ENCODE measurements around the gene WDFY1. TPM values are rescaled to one million over a fixed set of nuclear protein-coding genes. Genes with fewer than 3 reads are reported as not detected.

The WDFY1 gene
- total RNA-seq, 1 experiment from 2014 or later, result 66.0 TPM

- 0 out of 2 replicates have a peak, but pooled peaks have one; percentile 42 for TF ChIP-seq ZNF512 (CRISPR knock-in tag; IDR thresholded peaks at IDR 0.05; ENCODE audit: borderline replicate concordance)
- peak; percentile 61; the same call in 1 of the 2 replicates for TF ChIP-seq SMAD3 (CRISPR knock-in tag; IDR thresholded peaks at IDR 0.05; ENCODE audit: borderline replicate concordance)
- TF ChIP-seq NR1H2 (CRISPR knock-in tag; IDR thresholded peaks at IDR 0.05), result no peak
- TF ChIP-seq ZNF671 (CRISPR knock-in tag; IDR thresholded peaks at IDR 0.05), result no peak
- no peak for TF ChIP-seq ATF6 (CRISPR knock-in tag; IDR thresholded peaks at IDR 0.05)
- peak; percentile 72; the same call in 1 of the 2 replicates for TF ChIP-seq TEAD4 (CRISPR knock-in tag; IDR thresholded peaks at IDR 0.05)
- no peak for TF ChIP-seq ZNF281 (CRISPR knock-in tag; IDR thresholded peaks at IDR 0.05)
- peak; percentile 86 for TF ChIP-seq ZBTB21 (CRISPR knock-in tag; IDR thresholded peaks at IDR 0.05; ENCODE audit: borderline replicate concordance)
- TF ChIP-seq JAZF1 (CRISPR knock-in tag; IDR thresholded peaks at IDR 0.05), result no peak
- TF ChIP-seq MYBL2 (CRISPR knock-in tag; IDR thresholded peaks at IDR 0.05), result peak; percentile 88; the same call in 1 of the 2 replicates
- TF ChIP-seq ARID4B (CRISPR knock-in tag; IDR thresholded peaks at IDR 0.05; ENCODE audit: borderline replicate concordance), result peak; percentile 94; the same call in 1 of the 2 replicates
- TF ChIP-seq GABPB1 (CRISPR knock-in tag; IDR thresholded peaks at IDR 0.05), result peak; percentile 94
- TF ChIP-seq ZNF317 (CRISPR knock-in tag; IDR thresholded peaks at IDR 0.05; ENCODE audit: borderline replicate concordance, low read depth), result peak; percentile 59
- TF ChIP-seq FOXK1 (CRISPR knock-in tag; IDR thresholded peaks at IDR 0.05), result peak; percentile 89
- peak; percentile 45; the same call in 1 of the 2 replicates for TF ChIP-seq ZNF416 (CRISPR knock-in tag; IDR thresholded peaks at IDR 0.05)
- 0 out of 2 replicates have a peak, but pooled peaks have one; percentile 23 for TF ChIP-seq USF1 (CRISPR knock-in tag; IDR thresholded peaks at IDR 0.05)
- 0 out of 2 replicates have a peak, but pooled peaks have one; percentile 43 for TF ChIP-seq GTF2I (CRISPR knock-in tag; conservative IDR thresholded peaks at IDR 0.05)
- TF ChIP-seq CBFB (CRISPR knock-in tag; IDR thresholded peaks at IDR 0.05; ENCODE audit: low read depth), result peak; percentile 69; the same call in 1 of the 2 replicates
- TF ChIP-seq HMGA2 (CRISPR knock-in tag; IDR thresholded peaks at IDR 0.05), result 0 out of 2 replicates have a peak, but pooled peaks have one; percentile 40
- TF ChIP-seq EMX1 (CRISPR knock-in tag; IDR thresholded peaks at IDR 0.05), result no peak
- TF ChIP-seq CDX4 (CRISPR knock-in tag; IDR thresholded peaks at IDR 0.05; ENCODE audit: borderline replicate concordance), result no peak
- TF ChIP-seq PRRX2 (CRISPR knock-in tag; IDR thresholded peaks at IDR 0.05), result no peak
- no peak for TF ChIP-seq ELF4 (CRISPR knock-in tag; IDR thresholded peaks at IDR 0.05; ENCODE audit: low read depth)
- peak; percentile 83 for TF ChIP-seq ESRRA (CRISPR knock-in tag; IDR thresholded peaks at IDR 0.05; ENCODE audit: borderline replicate concordance)
Observed at GRCh38 chr2:223957092-223957851, 12.1 kb upstream of the WDFY1 start, which contains the start of gene MRPL44 (continued).
